Activated CD4-positive, alpha-beta T cell treated with anti-CD3 and anti-CD28 coated beads, Interleukin-2, amount 50 U/mL, for 24 hours (primary cell): Measurements from ENCODE around the gene CLPSL1.
A peak's percentile ranks its signal among the peaks of the same experiment; 100 is the strongest.
"Not testable (repeated sequence)": the region's sequence is repeated elsewhere in the genome, so short reads cannot be mapped to it uniquely, and the experiment has no call there.

ENCODE experiments used
- DNase-seq, 2 donors: peaks; one replicate each; pipeline ENCODE4 v3.0.0-alpha.2; 2020; ENCODE audit warnings: low read depth in 1 of 2, low spot score in 1 of 2

The CLPSL1 gene, protein sequence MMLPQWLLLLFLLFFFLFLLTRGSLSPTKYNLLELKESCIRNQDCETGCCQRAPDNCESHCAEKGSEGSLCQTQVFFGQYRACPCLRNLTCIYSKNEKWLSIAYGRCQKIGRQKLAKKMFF

DNA sequence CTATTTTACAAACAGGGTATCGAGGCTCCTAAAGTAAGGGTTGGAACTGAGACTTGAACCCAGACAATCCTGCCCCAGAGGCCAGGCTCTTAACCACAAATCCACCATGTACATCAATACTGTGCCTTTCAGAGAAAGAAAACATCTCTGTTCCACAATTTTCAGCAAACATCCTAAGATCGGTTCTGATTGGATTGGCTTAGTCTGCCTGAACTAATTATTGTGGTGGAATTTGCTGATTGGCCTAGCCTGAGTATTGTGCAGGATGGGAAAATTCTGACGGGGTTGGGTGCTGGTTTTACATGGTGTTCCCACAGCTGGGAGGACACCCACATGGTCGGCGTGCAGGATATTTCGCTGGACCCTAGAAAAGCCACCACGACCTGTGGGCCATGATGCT lies at the start of gene CLPSL1:
Gene CLPSL1, plus strand, starts transcription at position 301 of the 400 bp plus-strand sequence. Its CDS starts 92 bp downstream, at position 393.
- DNase-seq: no peak

DNA sequence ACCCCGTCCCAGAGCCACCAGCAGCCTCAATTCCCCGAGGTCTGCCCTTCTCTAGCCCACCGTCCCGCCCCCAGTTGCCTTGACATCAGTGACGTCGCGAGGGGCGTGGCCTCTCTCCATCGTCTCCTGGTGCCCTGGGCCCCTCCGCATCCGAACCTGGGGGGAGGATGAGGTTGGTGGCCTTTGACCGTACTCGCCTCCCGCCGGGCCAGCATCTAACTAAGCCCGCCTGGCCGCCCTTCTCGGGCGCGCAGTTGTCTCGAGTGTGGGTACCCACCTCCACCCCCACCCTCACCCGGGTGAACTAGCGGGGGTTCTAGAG lies 49.4 kb upstream of the CLPSL1 start:
- peak; percentile 89 for DNase-seq

DNA sequence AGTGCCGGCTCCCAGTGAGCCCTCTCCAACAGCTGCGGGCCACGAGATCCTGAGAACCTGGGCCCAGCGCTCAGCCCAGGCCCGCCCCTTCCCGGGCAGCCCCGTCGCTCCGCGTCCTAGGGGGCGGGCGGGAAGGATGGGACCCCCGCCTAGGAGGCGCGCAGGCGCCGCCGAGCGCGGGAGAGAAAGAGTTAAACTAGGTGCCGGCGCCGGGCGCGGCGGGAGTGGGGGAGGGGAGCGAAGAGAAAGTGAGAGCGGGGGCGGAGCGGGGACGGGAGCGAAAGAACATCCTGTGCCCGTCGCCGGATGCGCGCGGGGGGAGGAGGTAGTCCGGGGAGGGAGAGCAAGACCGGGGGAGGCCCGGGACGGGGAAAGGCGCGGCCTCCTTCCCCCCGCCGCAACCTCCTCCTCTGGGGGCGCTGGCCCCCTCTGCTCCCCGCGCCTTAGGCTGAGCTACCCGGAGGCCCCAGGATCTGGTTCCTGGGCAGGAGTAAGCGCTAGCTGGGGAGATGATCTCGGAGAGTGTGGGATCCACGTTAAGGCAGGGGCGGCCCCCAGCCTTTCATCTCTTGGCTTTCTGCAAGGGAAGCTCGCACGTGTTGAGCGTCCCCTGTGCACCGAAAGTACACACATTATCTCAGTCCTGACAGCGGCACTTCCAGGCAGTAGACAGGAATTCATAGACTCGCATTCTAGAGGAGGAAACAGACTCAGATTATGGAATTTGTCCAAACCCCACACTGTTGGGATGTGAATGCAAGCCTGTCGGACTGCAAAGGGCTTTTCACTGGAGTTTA lies 48.9 kb upstream of the CLPSL1 start:
- DNase-seq: peak; percentile 88 to 91

DNA sequence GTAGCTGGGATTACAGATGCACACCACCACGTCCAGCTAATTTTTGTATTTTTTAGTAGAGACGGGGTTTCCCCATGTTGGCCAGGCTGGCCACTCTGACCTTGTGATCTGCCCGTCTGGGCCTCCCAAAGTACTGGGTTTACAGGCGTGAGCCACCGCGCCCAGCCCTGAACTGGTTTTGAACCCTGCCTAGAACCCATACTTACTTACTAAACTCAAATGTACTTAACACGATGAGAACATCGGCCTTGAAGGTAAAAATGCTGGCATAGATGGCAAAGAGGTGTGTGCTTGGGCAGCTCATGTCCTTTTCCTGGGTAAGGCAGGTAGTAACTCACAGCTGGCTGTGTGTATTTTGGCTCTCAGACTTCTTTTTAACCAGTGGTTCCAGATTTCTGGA lies 47.2 kb upstream of the CLPSL1 start:
- DNase-seq: no peak

DNA sequence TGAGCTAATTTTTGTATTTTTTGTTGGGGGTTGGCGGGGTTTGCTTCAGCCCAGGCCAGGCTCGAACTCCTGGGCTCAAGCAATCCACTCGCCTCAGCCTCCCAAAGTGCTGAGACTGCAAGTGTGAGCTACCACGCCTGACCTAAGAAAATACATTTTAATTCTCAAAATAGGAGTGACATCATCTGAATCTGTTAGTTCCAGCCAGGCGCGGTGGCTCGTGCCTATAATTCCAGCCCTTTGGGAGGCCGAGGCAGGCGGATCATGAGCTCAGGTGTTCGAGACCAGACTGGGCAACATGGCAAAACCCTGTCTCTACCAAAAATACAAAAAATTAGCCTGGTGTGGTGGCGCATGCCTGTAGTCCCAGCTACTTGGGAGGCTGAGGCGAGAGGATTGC lies 46.5 kb upstream of the CLPSL1 start:
- DNase-seq: not testable (repeated sequence)

DNA sequence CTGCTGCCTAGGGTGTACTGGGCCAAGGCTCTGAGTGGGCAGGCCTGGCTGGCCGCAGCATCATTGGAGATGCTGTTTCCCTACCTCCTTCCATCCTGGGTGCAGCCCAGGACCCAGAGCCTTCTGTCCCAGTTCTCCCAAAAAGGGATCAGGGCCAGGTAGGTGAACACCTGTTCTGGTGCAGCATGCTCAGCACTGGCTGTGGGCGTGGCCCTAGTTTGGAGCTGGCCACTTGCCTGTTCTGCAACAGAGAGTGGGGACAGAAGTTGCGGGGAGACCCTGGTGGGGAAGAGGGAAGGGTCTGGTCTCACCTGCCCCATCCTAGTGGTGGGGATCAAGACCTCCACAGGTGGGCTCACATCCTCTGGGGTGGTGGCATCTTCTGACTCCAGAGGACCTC lies 45.4 kb upstream of the CLPSL1 start:
- no peak for DNase-seq

DNA sequence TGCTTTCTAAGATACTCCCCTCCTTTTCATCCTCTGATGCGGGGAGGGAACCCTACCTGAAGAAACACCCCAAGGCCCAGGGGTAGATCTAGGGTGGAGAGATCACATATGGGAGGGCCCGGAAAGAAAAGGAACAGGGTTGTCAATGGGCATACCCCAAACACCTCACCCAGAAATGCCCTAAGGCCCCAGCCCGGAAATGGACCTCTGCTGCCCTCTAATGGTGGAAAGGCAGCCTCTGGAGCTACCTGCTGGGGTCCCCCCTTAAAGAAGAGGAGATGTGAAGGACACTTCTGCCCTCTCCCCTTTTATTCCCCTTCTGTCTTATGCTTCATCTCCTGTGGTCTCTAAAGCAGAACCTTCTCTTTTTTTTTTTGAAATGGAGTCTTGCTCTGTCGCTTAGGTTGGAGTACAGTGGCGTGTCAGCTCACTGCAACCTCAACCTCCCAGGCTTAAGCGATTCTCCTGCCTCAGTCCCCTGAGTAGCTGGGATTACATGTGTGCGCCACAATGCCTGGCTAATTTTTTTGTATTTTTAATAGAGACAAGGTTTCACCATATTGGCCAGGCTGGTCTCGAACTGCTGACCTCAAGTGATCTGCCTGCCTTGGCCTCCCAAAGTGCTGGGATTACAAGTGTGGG lies 44.4 kb upstream of the CLPSL1 start:
- DNase-seq: peak; percentile 73 to 80

DNA sequence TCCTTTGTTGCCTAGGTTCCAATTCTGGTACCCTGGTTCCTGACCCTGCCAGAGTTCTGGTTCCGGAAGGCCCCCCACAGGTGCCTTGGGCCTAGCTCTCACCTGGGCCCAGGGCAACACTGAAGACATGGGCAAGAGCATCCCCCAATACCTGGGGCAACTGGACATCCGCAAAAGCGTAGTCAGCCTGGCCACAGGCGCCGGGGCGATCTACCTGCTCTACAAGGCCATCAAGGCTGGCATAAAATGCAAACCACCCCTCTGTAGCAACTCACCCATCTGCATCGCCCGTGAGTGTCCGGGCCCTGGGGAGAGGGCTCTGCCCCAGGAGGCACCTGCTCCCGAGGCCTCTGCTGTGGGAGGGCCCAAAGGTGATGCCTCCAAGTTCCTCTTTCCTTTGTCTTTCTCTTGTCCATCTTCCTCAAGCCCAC lies 43.8 kb upstream of the CLPSL1 start, which contains the start of gene ARMC12:
Gene ARMC12, plus strand, starts transcription at position 51 of the 431 bp plus-strand sequence. Its CDS starts 77 bp downstream, at position 128.
- DNase-seq: no peak

DNA sequence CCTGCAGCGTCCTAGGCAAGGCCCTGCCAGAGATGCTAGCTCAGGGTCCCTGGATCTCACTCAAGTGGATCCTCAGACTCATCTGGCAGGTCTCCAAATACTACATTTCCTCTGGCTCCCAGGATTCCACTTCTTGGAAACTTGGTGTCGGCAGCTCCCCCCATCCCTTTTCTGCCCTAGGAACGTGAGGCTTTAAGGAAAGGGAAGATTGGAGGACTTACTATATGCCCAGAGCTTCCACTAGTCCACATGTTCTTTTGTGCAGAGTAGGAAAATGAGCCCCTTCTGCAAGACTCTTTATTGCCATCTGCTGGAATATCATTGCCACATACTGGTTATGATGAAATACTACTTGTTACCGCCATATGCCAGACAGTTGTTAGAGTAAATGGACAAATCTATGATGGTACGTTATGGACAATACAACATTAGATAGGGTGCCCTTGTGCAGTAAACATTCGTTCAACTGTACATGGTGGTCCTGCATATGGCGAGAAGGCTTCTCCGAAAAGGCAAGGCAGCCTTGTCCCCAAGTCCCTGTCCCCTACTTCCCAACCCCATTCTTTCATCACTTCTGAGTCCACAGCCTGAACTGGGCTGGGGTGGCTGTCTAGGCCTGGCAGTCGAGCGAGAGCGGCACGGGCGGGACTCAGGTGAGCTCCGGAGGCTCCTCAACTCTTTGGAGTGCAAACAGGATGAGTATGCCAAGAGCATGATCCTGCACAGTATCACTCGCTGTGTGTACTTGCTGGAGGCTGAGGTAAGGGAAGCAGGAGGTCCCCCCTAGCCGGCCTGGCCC lies 43.2 kb upstream of the CLPSL1 start:
- no peak for DNase-seq

DNA sequence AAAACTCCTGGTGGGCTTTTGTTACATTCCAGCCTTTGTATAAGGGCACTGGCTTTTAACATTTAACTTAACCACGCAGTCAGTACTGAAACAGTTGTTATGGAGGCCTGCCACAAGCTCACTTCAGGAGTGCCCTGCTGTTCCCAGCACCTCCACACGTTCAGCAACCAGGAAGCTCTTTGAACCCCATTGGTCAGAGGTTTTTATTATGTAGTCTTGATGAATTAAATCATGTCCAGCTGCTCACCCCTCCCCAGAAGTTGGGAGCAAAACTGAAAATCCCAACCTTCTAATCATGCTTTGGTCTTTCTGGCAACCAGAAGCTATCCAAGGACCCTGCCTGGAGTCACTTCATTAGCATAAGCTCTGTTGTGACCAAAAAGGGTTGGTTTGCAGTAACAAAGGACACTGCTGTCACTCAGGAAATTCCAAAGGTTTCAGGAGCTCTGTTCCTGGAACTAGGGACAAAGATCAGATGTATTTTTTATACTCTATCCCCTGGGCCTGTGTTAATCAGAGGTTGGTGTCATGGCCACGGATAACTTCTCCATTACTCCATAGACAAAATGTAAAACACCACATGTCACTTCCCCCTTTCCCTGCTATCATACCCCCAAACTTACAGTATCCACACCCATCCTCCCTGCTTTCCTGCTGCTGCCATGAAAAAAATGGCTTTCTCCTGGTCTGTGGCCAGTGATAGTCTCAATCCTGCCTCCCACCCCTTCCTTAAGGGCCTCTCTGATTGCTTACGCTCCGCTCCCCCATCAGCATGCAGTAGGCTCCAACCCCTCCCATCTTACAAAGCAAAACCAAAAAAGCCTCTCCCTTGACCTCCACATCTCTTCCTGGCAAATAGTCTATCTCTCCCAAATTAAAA lies 40.9 kb upstream of the CLPSL1 start:
- DNase-seq: no peak

DNA sequence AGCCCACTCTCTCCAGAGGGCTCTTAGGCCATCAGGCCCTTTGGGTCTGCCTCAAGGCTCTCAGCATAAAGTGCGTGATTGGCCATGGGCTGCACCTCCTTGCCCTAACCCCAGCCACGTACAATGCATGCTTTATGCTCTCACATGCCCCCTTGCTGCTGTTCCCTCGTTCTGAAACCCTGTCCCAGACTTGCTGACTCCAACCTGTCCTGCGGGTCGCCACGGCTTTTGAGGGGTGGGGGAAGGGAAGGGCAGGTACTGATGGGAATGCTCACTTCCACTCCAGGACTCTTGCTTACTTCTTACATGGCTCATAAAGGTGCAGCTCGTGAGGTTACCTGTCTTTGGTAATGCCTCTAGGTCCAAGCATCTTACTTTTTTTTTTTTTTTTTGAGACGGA lies 38.0 kb upstream of the CLPSL1 start:
- no peak for DNase-seq

DNA sequence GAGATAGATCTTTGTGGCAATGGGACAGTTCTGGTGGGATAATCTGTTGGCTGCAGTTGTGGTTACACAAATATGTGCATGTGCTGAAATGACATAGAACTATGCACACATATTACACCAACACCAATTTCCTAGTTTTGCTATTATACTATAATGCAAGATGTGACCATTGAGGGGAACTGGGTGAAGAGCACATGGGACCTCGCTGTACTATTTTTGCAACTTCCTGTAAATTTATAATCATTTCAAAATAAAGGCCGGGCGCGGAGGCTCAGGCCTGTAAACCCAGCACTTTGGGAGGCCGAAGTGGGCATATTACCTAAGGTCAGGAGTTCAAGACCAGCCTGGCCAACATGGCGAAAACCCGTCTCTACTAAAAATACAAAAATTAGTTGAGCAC lies 35.3 kb upstream of the CLPSL1 start:
- no peak for DNase-seq

DNA sequence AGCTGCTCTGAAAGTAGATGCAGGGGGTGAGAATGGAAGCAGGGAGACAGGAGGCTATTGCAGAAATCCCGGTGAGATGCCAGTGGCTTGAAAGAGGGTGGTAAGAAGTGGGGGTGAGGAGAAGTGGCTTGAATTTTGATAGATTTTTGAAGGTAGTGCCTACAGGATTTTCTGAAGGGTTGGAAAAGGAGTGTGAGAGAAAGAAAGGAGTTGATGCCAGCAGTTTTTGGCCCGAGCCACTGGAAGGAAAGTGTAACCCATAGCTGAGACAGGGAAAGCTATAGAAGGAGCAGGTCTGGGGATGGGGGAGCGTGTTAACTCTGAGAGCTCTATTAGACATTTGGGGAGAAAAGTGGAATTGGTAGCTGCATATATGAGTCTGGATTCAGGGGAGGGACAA lies 34.3 kb upstream of the CLPSL1 start:
- DNase-seq: no peak

DNA sequence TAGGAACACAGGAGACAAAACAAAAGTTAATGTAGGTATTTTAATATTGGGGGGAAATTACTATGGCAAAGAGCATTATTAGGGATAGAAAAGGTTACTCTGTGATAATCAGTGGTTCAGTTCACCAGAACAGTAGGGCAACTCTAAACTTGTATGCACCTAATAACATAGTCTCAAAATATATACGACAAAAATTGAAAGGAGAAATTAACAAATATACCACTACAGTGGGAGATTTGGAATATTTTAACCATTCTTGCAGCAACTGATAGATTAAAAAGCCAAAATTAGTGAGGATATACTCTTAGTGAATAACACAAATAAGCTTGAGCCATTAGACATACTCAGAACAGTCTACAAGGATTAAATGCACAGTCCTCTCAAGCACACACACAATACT lies 32.9 kb upstream of the CLPSL1 start:
- no peak for DNase-seq

DNA sequence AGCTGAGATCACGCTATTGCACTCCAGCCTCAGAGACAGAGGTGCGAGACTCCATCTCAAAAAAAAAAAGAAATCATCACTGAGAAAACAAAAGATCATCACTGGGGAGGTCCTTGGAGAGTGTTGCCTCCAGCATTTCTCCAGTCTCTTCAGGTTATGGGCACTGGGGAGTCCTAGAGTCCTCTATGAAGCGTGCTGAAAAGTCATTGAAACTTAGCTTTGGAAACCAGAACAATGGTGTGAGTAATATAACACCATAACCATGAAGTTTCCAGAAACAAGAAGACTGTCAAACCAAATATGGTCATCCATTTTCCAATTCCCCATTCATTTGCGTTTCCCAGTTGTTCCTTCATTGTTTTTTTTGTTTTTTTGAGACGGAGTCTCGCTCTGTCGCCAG lies 30.3 kb upstream of the CLPSL1 start:
- DNase-seq: no peak

DNA sequence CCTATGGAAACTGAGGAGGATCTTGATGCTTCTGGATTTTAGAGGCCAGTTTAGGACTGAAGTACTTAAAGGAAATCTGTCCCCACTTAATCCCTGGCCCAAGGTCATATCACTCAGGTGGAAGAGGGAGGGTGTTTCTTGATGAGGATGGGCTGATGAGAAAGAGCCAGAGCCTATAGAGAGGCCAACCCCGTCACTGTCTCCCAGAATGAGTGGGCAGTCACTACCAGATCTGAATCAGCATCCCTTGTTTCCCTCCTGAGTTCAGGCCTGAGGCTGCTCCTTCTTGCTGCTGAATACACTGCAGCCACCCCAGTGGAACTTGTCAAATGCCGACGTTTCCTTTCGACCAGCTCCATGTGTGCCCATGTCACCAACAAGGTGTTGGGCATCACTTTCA lies 29.2 kb upstream of the CLPSL1 start:
- DNase-seq: no peak

DNA sequence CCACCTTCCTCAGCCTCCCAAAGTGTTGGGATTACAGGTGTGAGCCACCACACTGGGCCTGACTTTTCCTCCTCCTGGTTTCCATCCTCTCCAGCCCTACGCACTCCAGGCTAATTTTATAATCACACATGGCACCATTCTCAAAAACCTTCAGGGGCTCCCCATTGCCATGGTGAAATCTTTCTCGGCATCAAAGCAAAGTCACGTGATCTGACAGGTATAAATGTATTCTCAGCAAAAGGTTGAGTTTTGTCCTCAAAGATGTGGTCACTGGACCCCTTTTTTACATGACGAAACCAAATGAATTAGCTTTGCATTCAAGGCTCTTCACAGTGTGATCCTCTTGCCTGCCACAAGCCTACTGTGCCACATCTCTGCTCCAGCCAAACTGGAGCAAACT lies 28.5 kb upstream of the CLPSL1 start:
- DNase-seq: no peak

DNA sequence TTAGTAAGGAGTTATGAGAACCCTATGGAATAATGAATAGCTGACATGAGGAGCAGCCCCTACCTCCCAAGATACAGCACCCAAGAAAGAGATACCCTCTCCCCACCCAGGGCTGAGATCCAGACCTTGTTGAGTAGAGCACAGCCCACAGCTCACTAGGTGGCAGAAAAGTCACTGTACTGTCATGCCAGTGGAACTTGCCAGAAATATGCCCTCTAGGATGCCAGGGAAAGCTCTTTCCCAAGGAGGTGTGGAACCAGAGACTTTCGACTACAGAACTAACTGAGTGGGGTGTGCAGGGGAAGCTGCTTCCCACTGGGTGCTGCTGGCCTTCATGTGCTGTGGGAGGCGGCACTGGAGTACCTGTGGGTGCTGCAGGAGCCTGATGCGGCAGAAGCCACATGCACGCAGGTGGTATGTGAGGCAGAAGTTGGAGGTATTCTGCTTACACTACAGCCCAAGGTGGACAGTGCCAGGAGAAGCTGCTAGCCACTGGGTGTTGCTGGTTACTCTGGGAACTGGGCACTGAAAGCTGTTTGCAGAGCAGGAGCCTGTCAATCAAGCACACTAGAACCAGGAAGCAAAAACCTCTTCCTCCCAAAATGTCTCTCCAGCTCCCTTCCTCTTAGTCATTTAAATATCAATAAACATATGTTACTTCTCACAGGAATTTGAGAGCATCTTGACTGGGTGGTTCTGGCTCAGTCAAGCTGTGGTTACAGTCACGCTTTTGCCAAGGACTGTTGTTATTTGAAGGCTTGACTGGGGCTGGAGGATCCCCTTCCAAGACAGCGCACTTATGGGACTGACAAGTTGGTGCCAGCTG lies 26.2 kb upstream of the CLPSL1 start:
- DNase-seq: no peak

DNA sequence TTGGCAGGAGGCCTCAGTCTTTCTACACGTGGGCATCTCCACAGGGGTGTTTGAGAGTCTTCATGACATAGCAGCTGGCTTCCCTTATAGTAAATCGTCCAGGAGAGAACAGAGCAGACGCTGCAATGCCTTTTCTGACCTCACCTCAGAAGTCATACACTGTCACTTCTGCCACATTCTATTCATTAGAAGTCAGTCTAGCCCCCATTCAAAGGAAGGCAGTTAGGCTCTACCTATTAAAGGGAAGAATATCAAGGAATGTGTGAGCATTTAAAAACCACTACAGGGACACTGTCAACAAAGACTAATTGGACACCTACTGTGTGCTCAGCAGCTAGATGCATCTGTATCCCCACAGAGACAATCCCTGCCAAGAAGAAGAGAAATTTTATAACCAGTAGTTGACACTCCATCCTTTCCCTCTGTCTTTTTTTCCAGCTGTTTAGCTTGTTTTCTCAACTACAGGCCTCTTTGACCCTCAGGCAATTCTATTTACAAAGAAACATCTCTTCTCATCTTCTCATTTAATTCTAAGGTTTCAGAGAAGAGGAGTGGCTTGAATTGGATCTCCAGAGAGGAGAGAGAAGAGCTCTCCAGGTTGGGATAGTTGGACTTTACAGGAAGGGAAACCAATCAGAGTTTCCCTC lies 25.4 kb upstream of the CLPSL1 start:
- DNase-seq: no peak
